Ovary (tissue), 3 donors: ENCODE data around the gene CTBP2.

Experiments
- EP300 ChIP-seq: sonication (generic); formaldehyde crosslinking; IDR thresholded peaks from one replicate; pipeline ENCODE4 v1.6.1; 2017; ENCODE audit warnings: antibody characterized with exemption
- POLR2A ChIP-seq: fragments of 450-650 bp; IDR thresholded peaks from one replicate; pipeline ENCODE4 v1.6.1; 2017; ENCODE audit warnings: antibody characterized with exemption, mild to moderate bottlenecking, moderate library complexity
- TF ChIP-seq, protein P1 (sequence below), 3 donors: fragments of 450-650 bp in 2 of 3; fragments of 200-600 bp in 1 of 3; IDR thresholded peaks; one replicate each; pipeline versions ENCODE4 v1.5.1 to v1.8.0; 2016 to 2022; ENCODE audit warnings: antibody characterized with exemption in 3 of 3, mild to moderate bottlenecking in 1 of 3
- donor health status: DM: no; HTN: no; CAD: no.

DNA sequence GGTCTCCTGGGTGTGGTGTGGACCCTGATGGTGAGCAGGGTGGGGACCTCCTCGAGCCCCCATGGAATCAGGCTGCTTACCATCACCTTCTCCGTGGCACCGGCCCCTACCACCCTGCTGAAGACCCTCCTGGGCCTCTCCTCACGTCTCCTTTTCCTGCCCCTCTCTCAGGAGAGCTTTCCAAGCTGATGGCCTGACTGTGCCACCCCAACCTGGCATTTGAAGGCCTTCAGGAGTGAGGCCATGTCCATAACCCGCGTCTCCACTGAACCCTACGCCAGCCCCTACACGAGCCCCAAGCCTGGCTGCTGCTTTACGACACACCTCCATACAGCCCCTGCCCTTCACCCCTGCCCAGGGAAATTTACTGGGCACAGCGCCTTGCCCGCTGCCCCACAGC lies 163.1 kb downstream of the CTBP2 start:
- TF ChIP-seq, protein P1, sequence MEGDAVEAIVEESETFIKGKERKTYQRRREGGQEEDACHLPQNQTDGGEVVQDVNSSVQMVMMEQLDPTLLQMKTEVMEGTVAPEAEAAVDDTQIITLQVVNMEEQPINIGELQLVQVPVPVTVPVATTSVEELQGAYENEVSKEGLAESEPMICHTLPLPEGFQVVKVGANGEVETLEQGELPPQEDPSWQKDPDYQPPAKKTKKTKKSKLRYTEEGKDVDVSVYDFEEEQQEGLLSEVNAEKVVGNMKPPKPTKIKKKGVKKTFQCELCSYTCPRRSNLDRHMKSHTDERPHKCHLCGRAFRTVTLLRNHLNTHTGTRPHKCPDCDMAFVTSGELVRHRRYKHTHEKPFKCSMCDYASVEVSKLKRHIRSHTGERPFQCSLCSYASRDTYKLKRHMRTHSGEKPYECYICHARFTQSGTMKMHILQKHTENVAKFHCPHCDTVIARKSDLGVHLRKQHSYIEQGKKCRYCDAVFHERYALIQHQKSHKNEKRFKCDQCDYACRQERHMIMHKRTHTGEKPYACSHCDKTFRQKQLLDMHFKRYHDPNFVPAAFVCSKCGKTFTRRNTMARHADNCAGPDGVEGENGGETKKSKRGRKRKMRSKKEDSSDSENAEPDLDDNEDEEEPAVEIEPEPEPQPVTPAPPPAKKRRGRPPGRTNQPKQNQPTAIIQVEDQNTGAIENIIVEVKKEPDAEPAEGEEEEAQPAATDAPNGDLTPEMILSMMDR (IDR thresholded peaks at IDR 0.05) = no peak
- TF ChIP-seq POLR2A (no peak), EP300 (no peak)
